Subcutaneous adipose tissue (tissue), 4 donors: Measurements from ENCODE around the gene PTTG1. TPM values are rescaled to one million over a fixed set of nuclear protein-coding genes. Genes with fewer than 3 reads are reported as not detected.

Experiments
- CTCF ChIP-seq: fragments of 450-650 bp; IDR thresholded peaks from one replicate; pipeline ENCODE4 v1.5.1; 2016; ENCODE audit warnings: low read depth, mild to moderate bottlenecking, control low read depth, antibody characterized with exemption, moderate library complexity
- total RNA-seq, 4 donors: library from RNA; depleted of rRNA; stranded (reverse); fragments of >200 nt; gene quantifications; one replicate each; pipeline ENCODE4 v1.1.0, GENCODE V29; 2016

PTTG1 gene
- total RNA-seq, 4 donors from 2014 or later: 1.3 to 15.0 (median 6.8) TPM

GRCh38 chr5:160468363-160468975 lies 46.8 kb downstream of the PTTG1 start:
- no peak for TF ChIP-seq CTCF

GRCh38 chr5:160469156-160470144 lies 47.8 kb downstream of the PTTG1 start:
- TF ChIP-seq CTCF: no peak

- no peak for TF ChIP-seq CTCF
Measured at GRCh38 chr5:160470437-160471361, 49.0 kb downstream of the PTTG1 start.

- TF ChIP-seq CTCF: no peak
Measured at GRCh38 chr5:160471761-160472160, 50.1 kb downstream of the PTTG1 start.

GRCh38 chr5:160472482-160472881 lies 50.8 kb downstream of the PTTG1 start:
- no peak for TF ChIP-seq CTCF

GRCh38 chr5:160473681-160474080 lies 52.0 kb downstream of the PTTG1 start:
- TF ChIP-seq CTCF: no peak
